HG03045 (cell line): ENCODE data around the gene MIEF1.

Experiments
- ATAC-seq: cut with Tn5 transposase; IDR thresholded peaks from one replicate; pipeline ENCODE4 v1.9.1; 2021; ENCODE audit warnings: mild to moderate bottlenecking, moderate library complexity; ENCODE audit not compliant: unreplicated experiment

MIEF1 gene

DNA sequence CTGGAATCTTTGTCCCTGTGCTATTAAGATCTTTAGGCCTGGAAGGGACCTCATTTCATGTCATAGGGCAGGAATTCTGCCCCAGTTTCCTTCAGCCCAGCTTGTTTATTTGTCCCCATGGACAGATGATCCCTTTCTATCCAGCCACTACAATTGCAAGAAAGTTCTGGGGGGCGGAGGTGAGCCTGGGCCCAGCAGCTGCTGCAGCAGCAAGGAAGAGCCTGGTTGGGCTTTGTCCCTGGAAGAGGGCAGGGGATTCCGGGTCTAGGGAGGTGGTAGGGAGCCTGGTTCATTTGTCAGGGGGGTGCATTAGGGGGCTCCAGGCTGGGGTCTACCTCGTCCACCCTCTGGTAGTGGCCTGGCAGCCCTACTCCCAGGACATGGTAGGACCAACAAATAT lies 52.1 kb downstream of the MIEF1 start:
- ATAC-seq = no peak

DNA sequence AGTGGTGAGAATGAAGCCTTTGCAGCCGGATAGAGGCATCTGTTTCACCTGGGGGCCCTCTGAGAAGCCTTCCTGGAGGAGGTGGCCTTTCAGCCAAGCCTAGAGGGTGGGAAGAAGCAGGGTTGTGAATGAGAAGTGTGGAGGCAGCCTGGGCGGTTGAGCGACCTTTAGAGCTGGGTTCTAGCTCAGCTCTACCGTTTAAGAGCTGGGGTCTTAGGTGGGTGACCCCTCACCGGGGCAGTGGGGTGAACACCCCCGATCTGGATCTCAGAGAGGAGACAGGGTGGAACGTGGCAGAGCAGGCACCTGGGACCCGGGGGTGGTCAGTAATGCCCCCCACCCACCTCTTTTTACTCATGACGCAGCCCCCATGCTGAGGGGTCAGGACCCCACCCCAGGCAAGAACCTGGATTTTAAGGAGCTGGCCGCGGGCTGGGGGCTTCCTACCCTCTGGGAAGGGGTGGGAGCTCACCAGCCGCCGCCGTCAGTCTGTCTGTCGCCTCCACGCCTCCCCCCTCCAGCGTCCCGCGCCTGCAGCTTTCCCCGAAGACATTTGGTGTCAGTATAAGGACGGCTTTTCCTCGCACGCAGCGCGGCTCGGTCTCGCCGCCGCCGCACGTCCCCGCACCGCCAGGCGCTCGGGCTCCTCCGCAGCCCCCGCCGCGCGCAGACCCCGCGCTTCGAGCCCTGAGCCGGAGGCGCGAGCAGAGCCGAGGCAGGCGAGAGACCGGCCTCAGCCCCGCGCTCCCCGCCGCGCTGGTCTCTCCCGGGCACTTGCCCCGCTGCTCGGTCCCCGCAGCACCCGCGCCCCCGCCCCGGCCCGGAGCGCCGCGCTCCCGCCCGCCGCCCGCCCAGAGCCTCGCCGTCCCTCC lies 55.1 kb downstream of the MIEF1 start:
- no peak for ATAC-seq

DNA sequence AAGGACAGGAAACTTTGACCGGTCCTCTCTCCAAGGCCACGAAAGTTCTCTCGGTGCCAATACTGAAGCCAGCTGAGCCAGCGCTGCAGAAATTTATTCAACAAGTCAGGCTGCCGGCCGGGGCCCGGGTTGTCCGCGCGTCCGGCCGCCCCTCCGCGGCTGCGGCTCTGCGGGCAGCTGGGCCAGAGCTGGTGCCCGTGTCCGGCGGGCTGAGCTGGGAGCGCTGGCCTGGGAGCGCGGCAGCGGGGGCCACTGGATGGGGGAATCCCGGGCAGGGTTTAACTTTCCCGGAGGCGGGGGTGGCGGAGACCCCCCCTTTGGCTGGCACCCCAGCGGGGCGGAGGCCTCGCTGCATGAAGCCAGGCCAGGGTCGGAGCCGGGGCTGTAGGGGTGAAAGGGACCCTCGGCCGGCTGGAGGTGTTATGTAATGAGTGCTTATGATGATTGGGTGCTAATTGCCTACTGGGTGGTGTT lies 56.2 kb downstream of the MIEF1 start:
- no peak for ATAC-seq

DNA sequence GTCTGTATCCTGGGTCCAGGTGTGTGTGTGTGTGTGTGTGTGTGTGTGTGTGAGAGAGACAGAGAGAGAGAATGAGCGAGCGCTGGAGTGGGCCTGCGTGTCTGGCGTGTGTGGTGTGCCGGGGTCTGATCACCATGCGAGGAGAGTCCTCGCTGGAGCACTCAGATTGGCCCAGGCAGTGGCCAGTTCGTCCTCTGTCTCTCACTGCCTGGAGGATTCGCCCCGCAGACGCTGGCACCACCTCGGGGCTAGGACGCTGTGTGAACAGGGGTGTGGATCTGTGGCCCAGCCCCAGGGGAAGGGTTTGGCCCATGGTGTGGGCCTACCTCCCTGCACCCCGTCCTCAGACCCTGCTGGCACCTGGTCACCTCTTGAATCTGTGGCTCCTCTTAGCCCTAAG lies 56.9 kb downstream of the MIEF1 start:
- no peak for ATAC-seq

DNA sequence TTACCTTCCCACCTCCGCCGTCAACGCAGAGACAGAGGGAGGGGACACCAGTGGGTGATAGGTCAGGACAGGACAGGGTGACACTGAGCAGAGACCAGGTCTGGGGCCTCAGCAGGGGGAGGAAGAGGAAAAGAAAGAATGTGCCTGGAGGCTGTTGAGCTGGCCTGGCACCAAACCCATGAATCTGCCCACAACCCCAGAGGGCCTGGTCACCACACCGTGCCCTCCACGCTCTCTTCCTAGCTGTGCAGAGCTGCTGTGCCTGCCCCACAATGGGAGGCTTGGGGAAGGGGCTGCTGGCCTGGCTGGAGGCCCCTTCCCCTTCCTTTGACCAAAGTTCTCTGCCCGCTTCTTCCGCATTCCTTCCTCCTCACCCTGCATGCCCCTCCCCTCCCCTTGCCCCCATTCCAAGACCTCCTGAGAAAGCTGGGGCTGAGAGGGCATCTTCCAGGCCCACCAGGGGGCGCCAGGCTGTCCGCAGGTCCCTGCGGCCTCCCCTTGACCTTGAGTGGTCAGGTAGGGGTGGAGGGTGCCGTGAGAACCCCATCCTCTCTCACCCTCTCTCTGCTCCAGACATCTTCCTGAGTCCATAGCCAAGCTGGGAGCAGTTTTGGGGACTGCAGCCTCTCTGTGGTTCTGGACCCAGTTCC lies 57.5 kb downstream of the MIEF1 start:
- no peak for ATAC-seq

DNA sequence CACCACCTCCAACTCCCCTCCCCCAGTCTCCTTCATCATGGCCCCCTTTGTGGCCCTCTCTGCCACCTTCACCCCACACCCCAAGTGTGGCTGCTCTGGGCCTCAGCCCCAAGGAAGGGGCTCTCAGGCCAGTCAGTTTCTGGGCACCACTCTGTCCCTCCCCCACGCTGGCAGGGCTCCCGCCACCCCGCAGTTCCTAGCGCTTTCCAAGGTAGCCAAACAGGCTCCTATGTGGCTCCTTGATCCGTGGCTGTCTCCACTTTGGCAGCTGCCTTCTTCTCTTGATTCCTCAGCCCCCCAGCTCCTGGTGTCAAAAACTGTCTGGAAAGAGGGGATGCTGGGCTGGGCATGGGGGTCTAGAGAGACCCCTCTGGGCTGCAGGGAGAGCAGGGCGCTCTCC lies 58.0 kb downstream of the MIEF1 start:
- no peak for ATAC-seq

DNA sequence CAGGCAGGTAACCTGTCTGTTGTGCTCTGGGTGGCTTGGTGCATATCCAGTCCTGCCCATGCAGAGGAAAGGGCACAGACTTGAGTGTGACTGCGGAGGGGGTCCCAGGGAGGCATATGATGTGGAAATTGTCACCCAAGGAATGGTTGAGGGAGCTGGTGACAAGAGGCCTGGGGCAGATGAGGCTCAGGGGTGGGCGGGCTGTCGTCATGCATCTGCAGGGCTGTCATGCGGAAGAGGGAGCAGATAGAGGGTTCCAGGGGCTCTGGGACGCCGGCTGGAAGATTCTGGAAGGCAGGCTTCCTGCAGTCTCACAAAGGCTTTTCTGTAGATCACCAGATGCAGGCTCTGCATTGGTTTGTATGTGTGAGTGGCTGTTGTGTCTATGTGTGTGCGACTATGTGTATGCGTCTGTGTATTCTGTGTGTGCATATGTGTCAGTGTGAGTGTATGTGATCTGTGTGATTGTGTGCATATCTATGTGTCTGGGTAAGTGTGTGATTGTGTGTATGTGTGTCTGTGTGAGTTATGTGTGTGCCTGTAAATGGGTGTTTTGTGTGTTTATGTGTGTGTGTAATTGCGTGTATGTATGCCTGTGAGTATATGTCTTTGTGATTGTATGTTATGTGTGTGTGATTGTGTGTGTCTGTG lies 60.9 kb downstream of the MIEF1 start:
- ATAC-seq = no peak

DNA sequence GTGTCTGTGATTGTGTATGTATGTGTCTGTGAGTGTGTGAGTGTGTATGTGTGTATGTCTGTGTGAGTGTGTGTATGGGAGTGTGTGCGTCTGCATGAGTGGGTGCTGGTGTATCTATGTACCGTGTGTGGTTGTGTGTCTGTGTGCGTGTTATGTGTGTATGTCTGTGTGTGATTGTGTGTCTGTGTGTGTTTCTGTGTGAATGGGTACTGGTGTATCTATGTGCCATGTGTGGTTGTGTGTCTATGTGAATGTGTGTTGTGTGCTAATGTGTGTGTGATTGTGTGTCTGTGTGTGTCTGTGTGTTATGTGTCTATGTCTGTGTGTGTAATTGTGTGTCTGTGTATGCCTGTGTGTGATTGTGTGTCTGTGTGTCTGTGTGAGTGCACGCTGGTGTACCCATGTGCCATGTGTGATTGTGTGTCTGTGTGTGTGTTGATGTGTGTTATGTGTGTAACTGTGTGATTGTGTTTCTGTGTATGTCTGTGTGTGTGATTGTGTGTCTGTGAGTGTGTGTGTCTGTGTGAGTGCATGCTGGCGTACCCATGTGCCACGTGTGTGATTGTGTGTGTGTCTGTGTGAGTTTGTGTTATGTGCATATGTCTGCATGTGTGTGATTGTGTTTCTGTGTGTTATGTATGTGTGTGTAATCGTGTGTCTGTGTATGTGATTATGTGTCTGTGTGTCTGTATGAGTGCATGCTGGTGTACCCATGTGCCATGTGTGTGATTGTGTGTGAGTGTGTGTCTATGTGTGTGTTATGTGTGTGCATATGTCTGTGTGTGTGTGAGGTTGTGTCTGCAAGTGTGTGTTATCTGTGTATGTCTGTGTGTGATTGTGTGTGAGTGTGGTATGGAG lies 61.7 kb downstream of the MIEF1 start:
- ATAC-seq = no peak

DNA sequence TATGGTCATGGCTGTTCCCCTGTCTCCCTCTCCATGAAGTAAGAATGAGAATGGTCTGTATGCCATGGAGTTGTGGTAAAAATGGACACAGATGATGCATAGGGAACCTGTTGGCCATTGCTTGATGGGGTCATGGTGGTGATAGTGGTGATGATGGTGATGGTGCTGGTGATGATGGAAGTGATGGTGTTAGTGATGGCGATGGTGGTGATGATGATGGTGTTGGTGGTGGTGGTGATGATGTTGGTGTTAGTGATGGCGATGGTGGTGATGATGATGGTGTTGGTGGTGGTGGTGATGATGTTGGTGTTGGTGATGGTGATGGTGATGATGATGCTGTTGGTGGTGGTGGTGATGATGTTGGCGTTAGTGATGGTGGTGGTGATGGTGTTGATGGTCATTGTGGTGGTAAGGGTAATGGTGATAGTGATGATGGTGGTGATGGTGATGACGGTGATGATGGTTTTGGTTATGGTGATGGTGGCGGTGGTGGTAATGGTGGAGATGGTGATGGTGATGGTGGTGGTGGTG lies 63.4 kb downstream of the MIEF1 start:
- ATAC-seq = no peak

DNA sequence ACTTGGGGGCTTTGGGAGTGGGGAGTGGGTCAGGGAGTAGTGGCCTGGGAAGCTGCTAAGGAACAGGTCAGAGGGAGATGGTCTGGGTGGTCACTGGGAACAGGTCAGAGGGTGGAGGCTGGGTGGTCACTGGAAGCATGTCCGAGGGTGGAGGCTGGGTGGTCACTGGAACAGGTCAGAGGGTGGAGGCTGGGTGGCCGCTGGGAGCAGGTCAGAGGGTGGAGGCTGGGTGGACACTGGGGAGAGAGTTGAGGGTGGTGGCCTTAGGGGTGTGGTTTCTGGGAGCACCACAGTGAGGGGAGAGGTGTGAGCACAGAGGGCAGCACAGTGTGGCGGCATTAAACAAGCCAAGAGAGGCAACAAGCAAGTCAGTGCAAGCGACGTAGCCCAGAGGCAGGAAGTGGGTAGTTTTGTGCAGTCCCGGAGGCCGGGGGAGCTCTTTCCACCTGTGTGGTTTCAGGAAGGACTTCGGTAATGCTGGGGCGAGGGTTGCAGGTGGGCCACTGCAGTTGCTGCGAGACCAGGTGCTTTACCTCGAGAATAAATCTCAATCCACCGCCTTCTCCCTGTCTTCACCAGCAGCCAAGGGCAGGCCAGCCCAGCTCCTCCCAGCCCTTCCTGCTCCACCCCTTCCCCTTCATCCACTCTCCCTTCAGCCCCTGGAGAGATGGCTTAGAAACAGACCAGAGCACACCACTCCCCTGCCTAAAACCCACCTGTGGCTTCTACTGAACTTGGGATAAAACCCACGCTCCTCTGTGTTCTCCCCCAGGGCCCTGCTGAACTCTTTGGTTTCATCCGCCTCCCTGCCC lies 65.3 kb downstream of the MIEF1 start:
- no peak for ATAC-seq
